PC-9 (cell line): Measurements from ENCODE around the gene AOAH.

Experiments used
- CTCF ChIP-seq: fragments of 200-600 bp; sonication (generic); conservative IDR thresholded peaks from 2 replicates; pipeline ENCODE4 v1.6.1; 2017; ENCODE audit warnings: mixed run types, antibody characterized with exemption, mild to moderate bottlenecking, moderate library complexity
- EZH2 ChIP-seq: fragments of 200-600 bp; sonication (generic); IDR thresholded peaks from 2 replicates; pipeline ENCODE4 v1.8.0; 2017; ENCODE audit warnings: antibody characterized with exemption, low read depth

DNA sequence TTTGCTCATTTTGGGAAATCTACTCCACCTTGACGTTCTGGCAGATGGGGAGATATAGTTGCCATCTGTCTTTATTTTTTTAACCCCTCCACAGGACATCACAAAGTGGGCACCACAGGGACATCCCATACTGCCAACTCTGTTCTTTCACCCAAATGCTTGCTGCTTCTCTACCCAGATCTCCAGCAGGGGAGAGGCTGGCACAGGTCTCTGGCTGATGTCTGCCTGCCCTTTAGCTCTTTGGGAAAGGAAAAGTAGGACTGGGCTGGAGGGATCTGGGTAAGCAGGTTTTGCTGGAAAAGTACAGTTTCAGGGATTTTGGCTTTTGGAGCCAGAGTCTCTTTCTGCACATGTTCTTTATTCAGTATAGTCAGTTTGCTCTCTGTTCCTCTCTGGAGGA is 178.0 kb downstream of the AOAH start:
- TF ChIP-seq CTCF (no peak), EZH2 (no peak)
